HEK293 (cell line): Measurements from ENCODE around the gene VPS9D1.
"Not testable (repeated sequence)": the region's sequence is repeated elsewhere in the genome, so short reads cannot be mapped to it uniquely, and the experiment has no call there.

Experiments used
- CTCF ChIA-PET: fragments of 350-600 bp; formaldehyde crosslinking; extraction: SDS; loops from one replicate; lab custom pipeline; 2021; ENCODE audit warnings: antibody characterized with exemption; lab: Yijun Ruan, JAX
- POLR2A ChIA-PET: fragments of 300-600 bp; formaldehyde crosslinking; extraction: SDS; loops from one replicate; lab custom pipeline; 2020; ENCODE audit warnings: antibody characterized with exemption, inconsistent platforms; lab: Yijun Ruan, JAX
- H3K27ac ChIP-seq: fragments of 200-500 bp; sonication (Bioruptor generic); 2 replicates; pipeline ENCODE4 v1.5.1; 2014; ENCODE audit warnings: low read depth, low read length, control low read depth, inconsistent platforms; ENCODE audit errors: extremely low read depth
- H3K36me3 ChIP-seq, 2 experiments: fragments of 200-500 bp in 1 of 2; sonication (Bioruptor generic) in 1 of 2; 1 replicate in 1 of 2; 2 replicates in 1 of 2; pipeline ENCODE4 v1.5.1; 2014 to 2017; ENCODE audit warnings: inconsistent platforms in 2 of 2, low read length in 2 of 2; ENCODE audit not compliant: control insufficient read depth in 2 of 2, insufficient read depth in 1 of 2
- H3K4me1 ChIP-seq: fragments of 200-500 bp; sonication (Bioruptor generic); 2 replicates; pipeline ENCODE4 v1.5.1; 2014; ENCODE audit warnings: mild to moderate bottlenecking, low read length, inconsistent platforms; ENCODE audit not compliant: control insufficient read depth, insufficient read depth
- H3K4me3 ChIP-seq: 2 replicates; pipeline ENCODE4 v1.5.1; 2011; ENCODE audit warnings: low read depth, mild to moderate bottlenecking, control low read depth, low read length, moderate library complexity
- H3K9me3 ChIP-seq: fragments of 200-500 bp; sonication (Bioruptor generic); 2 replicates; pipeline ENCODE4 v1.5.1; 2014; ENCODE audit warnings: low read depth, low read length, inconsistent platforms; ENCODE audit not compliant: control insufficient read depth, insufficient read depth
- BCL11B ChIP-seq: fragments of 450-650 bp; formaldehyde crosslinking; IDR thresholded peaks from 2 replicates; pipeline ENCODE4 v1.5.1; 2016; ENCODE audit warnings: low read depth, missing biosample characterization, missing genetic modification characterization
- GLIS1 ChIP-seq: fragments of 450-650 bp; formaldehyde crosslinking; IDR thresholded peaks from 2 replicates; pipeline ENCODE4 v1.5.1; 2016; ENCODE audit warnings: missing biosample characterization, missing genetic modification characterization
- GLIS2 ChIP-seq: fragments of 450-650 bp; formaldehyde crosslinking; IDR thresholded peaks from 2 replicates; pipeline ENCODE4 v1.5.1; 2016; ENCODE audit warnings: missing biosample characterization, missing genetic modification characterization
- HIC1 ChIP-seq: fragments of 450-650 bp; formaldehyde crosslinking; IDR thresholded peaks from 2 replicates; pipeline ENCODE4 v1.5.1; 2016; ENCODE audit warnings: missing biosample characterization, missing genetic modification characterization
- ZBTB10 ChIP-seq: fragments of 450-650 bp; formaldehyde crosslinking; IDR thresholded peaks from 2 replicates; pipeline ENCODE4 v1.5.1; 2016; ENCODE audit warnings: missing biosample characterization, missing genetic modification characterization
- ZIC2 ChIP-seq: fragments of 450-650 bp; formaldehyde crosslinking; IDR thresholded peaks from 2 replicates; pipeline ENCODE4 v1.5.1; 2016; ENCODE audit warnings: missing biosample characterization, missing genetic modification characterization
- ZNF138 ChIP-seq: fragments of 450-650 bp; formaldehyde crosslinking; IDR thresholded peaks from 2 replicates; pipeline ENCODE4 v1.5.1; 2016; ENCODE audit warnings: missing biosample characterization, missing genetic modification characterization, borderline replicate concordance
- ZNF248 ChIP-seq: fragments of 450-650 bp; formaldehyde crosslinking; IDR thresholded peaks from 2 replicates; pipeline ENCODE4 v1.5.1; 2017; ENCODE audit warnings: missing biosample characterization, missing genetic modification characterization
- ZNF426 ChIP-seq: fragments of 450-650 bp; formaldehyde crosslinking; IDR thresholded peaks from 2 replicates; pipeline ENCODE4 v1.5.1; 2017; ENCODE audit warnings: missing biosample characterization, missing genetic modification characterization, mild to moderate bottlenecking, inconsistent platforms, moderate library complexity
- ZNF530 ChIP-seq: fragments of 450-650 bp; formaldehyde crosslinking; IDR thresholded peaks from 2 replicates; pipeline ENCODE4 v1.5.1; 2016; ENCODE audit warnings: low read depth, missing biosample characterization, missing genetic modification characterization
- TF ChIP-seq, protein P1 (sequence below): fragments of 450-650 bp; formaldehyde crosslinking; IDR thresholded peaks from 2 replicates; pipeline ENCODE4 v1.5.1; 2017; ENCODE audit warnings: missing biosample characterization, missing genetic modification characterization
- TF ChIP-seq, protein P2 (sequence below): fragments of 450-650 bp; formaldehyde crosslinking; IDR thresholded peaks from 2 replicates; pipeline ENCODE4 v1.5.1; 2016; ENCODE audit warnings: missing biosample characterization, missing genetic modification characterization

VPS9D1 gene

DNA sequence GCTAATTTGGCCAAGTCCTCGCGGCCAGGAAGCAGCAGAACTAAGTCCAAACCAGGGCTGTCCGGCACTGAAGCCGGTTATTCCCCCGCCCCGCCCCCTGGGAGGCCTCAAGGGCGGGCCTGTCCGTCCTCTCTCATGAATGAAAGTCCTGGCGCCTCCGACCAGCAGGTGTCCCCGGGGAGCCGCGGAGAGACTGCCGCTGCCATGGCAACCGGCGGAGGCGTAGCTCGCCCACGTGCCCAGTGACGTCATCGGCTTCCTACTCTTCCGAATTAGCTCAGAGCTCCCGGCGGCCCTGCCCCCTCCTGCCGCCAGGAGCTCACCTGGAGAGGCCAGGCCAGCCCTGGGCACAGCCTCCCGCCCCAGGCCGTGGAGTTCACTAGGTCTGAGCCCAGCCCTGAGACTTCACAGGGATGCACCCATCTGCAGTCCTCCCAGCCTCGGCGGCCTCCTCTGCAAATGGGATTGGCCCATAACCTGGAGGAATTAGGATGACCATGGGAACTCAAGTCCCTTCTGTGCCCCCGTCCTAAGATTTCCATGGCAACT, 20.5 kb downstream of the VPS9D1 start (continued):
- TF ChIP-seq ZBTB10 (tag by site-specific recombination) = 0 out of 2 replicates have a peak, but pooled peaks have one; percentile 20

DNA sequence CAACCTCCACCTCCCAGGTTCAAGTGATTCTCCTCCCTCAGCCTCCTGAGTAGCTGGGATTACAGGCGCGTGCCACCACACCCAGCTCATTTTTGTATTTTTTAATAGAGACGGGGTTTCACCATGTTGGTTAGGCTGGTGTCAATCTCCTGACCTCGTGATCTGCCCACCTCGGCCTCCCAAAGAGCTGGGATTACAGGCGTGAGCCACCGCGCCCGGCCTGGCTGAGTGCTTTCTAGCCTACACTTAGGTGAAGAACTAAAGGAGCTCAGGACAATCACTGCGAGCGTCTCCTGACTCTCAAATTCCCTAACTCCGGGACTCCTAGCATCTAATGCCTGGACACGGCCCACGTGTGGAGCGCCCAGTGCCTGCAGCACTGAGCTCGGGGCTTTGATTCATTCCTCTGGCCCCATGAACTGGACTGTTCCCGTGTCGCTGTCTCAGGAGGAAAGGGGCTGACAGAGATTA, 21.0 kb downstream of the VPS9D1 start:
- not testable (repeated sequence) for H3K27ac ChIP-seq, H3K9me3 ChIP-seq, H3K4me1 ChIP-seq, H3K4me3 ChIP-seq
- H3K36me3 ChIP-seq = peaks cover 0 to 40% of the 10 kb centered on the region in 2 experiments; a peak in 2 of 3 replicates
- 0 out of 2 replicates have a peak, but pooled peaks have one; percentile 6 for TF ChIP-seq ZNF138 (tag by site-specific recombination)
- ChIA-PET CTCF (interaction anchor here (0.6 to 2.2 kb wide), 9 partner anchors 10 to 321 kb away, joined by 3 to 12 read pairs (median 3); partner anchors contain the start of gene VPS9D1), POLR2A (interaction anchor here (0.7 to 2.5 kb wide), 12 partner anchors 9 to 222 kb away, joined by 3 to 17 read pairs (median 4); partner anchors contain the start of genes CDK10, SPG7, TCF25 and VPS9D1)

DNA sequence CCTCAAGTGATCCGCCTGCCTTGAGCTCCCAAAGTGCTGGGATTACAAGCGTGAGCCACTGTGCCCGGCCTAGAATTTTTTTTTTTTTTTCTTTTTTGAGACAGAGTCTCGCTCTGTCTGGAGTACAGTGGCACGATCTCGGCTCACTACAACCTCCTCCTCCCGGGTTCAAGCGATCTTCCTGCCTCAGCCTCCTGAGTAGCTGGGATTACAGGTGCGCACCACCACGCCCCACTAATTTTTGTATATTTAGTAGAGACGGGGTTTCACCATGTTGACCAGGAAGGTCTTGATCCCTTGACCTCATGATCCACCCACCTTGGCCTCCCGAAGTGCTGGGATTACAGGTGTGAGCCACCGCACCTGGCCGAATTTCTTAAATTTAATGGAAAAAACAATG, 22.0 kb downstream of the VPS9D1 start:
- H3K36me3 ChIP-seq = peaks cover 0 to 48% of the 10 kb centered on the region in 2 experiments; a peak in 2 of 3 replicates
- H3K9me3 ChIP-seq, H3K27ac ChIP-seq, H3K4me3 ChIP-seq, H3K4me1 ChIP-seq: not testable (repeated sequence)
- CTCF ChIA-PET = interaction anchor here (0.8 to 2.2 kb wide), 5 partner anchors 9 to 212 kb away, joined by 3 to 12 read pairs (median 4); no protein-coding TSS in a partner anchor
- POLR2A ChIA-PET = interaction anchor here (1.0 to 2.1 kb wide), 2 partner anchors 12 to 175 kb away, joined by 5 to 12 read pairs; partner anchors contain the start of genes CDK10 and TCF25

GRCh38 chr16:89697616-89698331, 22.9 kb downstream of the VPS9D1 start:
- POLR2A ChIA-PET = interaction anchor here (1.1 kb wide), 1 partner anchor 11 kb away, joined by 5 read pairs; no protein-coding TSS in a partner anchor
- H3K9me3 ChIP-seq = no peaks in the 10 kb centered on the region
- TF ChIP-seq, protein P1, sequence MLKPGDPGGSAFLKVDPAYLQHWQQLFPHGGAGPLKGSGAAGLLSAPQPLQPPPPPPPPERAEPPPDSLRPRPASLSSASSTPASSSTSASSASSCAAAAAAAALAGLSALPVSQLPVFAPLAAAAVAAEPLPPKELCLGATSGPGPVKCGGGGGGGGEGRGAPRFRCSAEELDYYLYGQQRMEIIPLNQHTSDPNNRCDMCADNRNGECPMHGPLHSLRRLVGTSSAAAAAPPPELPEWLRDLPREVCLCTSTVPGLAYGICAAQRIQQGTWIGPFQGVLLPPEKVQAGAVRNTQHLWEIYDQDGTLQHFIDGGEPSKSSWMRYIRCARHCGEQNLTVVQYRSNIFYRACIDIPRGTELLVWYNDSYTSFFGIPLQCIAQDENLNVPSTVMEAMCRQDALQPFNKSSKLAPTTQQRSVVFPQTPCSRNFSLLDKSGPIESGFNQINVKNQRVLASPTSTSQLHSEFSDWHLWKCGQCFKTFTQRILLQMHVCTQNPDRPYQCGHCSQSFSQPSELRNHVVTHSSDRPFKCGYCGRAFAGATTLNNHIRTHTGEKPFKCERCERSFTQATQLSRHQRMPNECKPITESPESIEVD = no peak
- TF ChIP-seq ZNF426 (tag by site-specific recombination) (no peak), GLIS2 (tag by site-specific recombination) (peak; percentile 63), BCL11B (tag by site-specific recombination) (no peak), ZNF530 (tag by site-specific recombination) (no peak), GLIS1 (peak; percentile 24; the same call in 1 of the 2 replicates), ZIC2 (tag by site-specific recombination) (peak; percentile 18; the same call in 1 of the 2 replicates), ZNF248 (tag by site-specific recombination) (no peak), HIC1 (tag by site-specific recombination) (peak; percentile 38; the same call in 1 of the 2 replicates)
- TF ChIP-seq, protein P2, sequence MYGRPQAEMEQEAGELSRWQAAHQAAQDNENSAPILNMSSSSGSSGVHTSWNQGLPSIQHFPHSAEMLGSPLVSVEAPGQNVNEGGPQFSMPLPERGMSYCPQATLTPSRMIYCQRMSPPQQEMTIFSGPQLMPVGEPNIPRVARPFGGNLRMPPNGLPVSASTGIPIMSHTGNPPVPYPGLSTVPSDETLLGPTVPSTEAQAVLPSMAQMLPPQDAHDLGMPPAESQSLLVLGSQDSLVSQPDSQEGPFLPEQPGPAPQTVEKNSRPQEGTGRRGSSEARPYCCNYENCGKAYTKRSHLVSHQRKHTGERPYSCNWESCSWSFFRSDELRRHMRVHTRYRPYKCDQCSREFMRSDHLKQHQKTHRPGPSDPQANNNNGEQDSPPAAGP (tag by site-specific recombination) = no peak
- H3K4me1 ChIP-seq = peaks cover 8% of the 10 kb centered on the region
- H3K4me3 ChIP-seq = no peak overlapping the region
- CTCF ChIA-PET = interaction anchor here (0.9 to 1.5 kb wide), 2 partner anchors 28 to 213 kb away, joined by 3 to 5 read pairs; no protein-coding TSS in a partner anchor
- no peak overlapping the region for H3K27ac ChIP-seq
- H3K36me3 ChIP-seq = peaks cover 0 to 55% of the 10 kb centered on the region in 2 experiments; a peak in 2 of 3 replicates
